OCI-LY3 (cell line): ENCODE data around the gene NQO2.

ENCODE experiments used
- EZH2phosphoT487 ChIP-seq: fragments of 200-600 bp; shearing (Covaris generic); IDR thresholded peaks from 2 replicates; pipeline ENCODE4 v1.6.1; 2018; ENCODE audit warnings: antibody characterized with exemption, mixed run types, low read depth
- TF ChIP-seq, protein P1 (sequence below): fragments of 200-600, 300-600 bp; sonication (generic); IDR thresholded peaks from 2 replicates; pipeline ENCODE4 v1.5.1; 2014; ENCODE audit warnings: antibody characterized with exemption, low read length, low read depth

GRCh38 chr6:3063733-3064700, 64.3 kb downstream of the NQO2 start:
- TF ChIP-seq, protein P1, sequence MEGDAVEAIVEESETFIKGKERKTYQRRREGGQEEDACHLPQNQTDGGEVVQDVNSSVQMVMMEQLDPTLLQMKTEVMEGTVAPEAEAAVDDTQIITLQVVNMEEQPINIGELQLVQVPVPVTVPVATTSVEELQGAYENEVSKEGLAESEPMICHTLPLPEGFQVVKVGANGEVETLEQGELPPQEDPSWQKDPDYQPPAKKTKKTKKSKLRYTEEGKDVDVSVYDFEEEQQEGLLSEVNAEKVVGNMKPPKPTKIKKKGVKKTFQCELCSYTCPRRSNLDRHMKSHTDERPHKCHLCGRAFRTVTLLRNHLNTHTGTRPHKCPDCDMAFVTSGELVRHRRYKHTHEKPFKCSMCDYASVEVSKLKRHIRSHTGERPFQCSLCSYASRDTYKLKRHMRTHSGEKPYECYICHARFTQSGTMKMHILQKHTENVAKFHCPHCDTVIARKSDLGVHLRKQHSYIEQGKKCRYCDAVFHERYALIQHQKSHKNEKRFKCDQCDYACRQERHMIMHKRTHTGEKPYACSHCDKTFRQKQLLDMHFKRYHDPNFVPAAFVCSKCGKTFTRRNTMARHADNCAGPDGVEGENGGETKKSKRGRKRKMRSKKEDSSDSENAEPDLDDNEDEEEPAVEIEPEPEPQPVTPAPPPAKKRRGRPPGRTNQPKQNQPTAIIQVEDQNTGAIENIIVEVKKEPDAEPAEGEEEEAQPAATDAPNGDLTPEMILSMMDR, result no peak
- no peak for TF ChIP-seq EZH2phosphoT487
